Measurements from ENCODE around the gene MYZAP. TPM values are rescaled to one million over a fixed set of nuclear protein-coding genes. Genes with fewer than 3 reads are reported as not detected.

MYZAP gene
- total and polyA plus RNA-seq, 9 of the 15 experiments (the other 6 are each of a cell fraction or from before 2014, with no cell fraction given): 0.03 TPM; not detected in 8

GRCh38 chr15:57663262-57663661 lies 71.6 kb downstream of the MYZAP start:
- in situ Hi-C loops (cut with MboI) (no loop called here), intact Hi-C loops (cut with micrococcal nuclease) (loop anchor here (10.0 kb wide), 1 partner anchor 402 kb away; the partner anchor contains the start of gene ALDH1A2)
- no peak overlapping the region for H2AFZ ChIP-seq (ENCODE audit: low read depth, low read length)
- H3K4me2 ChIP-seq (ENCODE audit: insufficient read depth, low read length): no peak overlapping the region
- ChIA-PET POLR2A (interaction anchor here (0.6 kb wide), 1 partner anchor 85 kb away, joined by 4 read pairs; no protein-coding TSS in a partner anchor), CTCF (ENCODE audit: low intra/inter-chr PET ratio) (no interaction called here)
- FAIRE-seq: no peak
- H3K4me1 ChIP-seq (replicated peaks in 1 of 2; ENCODE audit: control insufficient read depth in 2 of 2, insufficient read depth in 2 of 2, low read length in 2 of 2): no peaks in the 10 kb centered on the region
- no peak for TF ChIP-seq ZNF512 (tag; IDR thresholded peaks at IDR 0.05)
- no peak for TF ChIP-seq RFX5 (IDR thresholded peaks at IDR 0.05; ENCODE audit: low read depth, low read length)
- TF ChIP-seq TRIM25 (IDR thresholded peaks at IDR 0.05; ENCODE audit: borderline replicate concordance): no peak
- no peak for TF ChIP-seq CHD4 (IDR thresholded peaks at IDR 0.05; ENCODE audit: insufficient read depth, insufficient replicate concordance, low read depth, low read length, poor library complexity, severe bottlenecking)
- WGBS (ENCODE audit: insufficient coverage, low coverage, missing lambda C conversion rate): 0% methylated on average over 2 of the region's 2 CpGs
- H3K9me1 ChIP-seq (ENCODE audit: control insufficient read depth, insufficient read depth, low read length): no peaks in the 10 kb centered on the region
- H3K4me3 ChIP-seq: no peak overlapping the region
- peaks cover 9 to 12% of the 10 kb centered on the region in 2 experiments; a peak in 4 of 5 replicates for H3K27me3 ChIP-seq (ENCODE audit: control insufficient read depth in 2 of 2, insufficient read depth in 2 of 2, low read length in 2 of 2)
- H3K9me3 ChIP-seq (replicated peaks; ENCODE audit: control insufficient read depth, insufficient read depth, low read depth, low read length): no peaks in the 10 kb centered on the region
- DNase-seq (ENCODE audit: extremely low read depth in 1 of 4, low spot score in 3 of 4): no peak
- ATAC-seq: no peak
- H3K27ac ChIP-seq (ENCODE audit: extremely low read depth, low read depth, low read length): no peak overlapping the region
- H3K9ac ChIP-seq (ENCODE audit: insufficient read depth in 1 of 2, low read depth in 2 of 2, low read length in 2 of 2): no peak overlapping the region
- H3K36me3 ChIP-seq (ENCODE audit: control insufficient read depth, insufficient read depth, low read length): no peaks in the 10 kb centered on the region
- no TSS peak for BruUV-seq (replicated peaks)
- H4K20me1 ChIP-seq (replicated peaks; ENCODE audit: control insufficient read depth, insufficient read depth, low read length): no peaks in the 10 kb centered on the region
- H3K79me2 ChIP-seq (ENCODE audit: control insufficient read depth, insufficient read depth, low read length): no peaks in the 10 kb centered on the region
